ENCODE results near the gene NPAS3. TPM values are rescaled to one million over a fixed set of nuclear protein-coding genes. Genes with fewer than 3 reads are reported as not detected.

Gene NPAS3
- total and polyA plus RNA-seq, 2 of the 13 experiments (the other 11 are each of a cell fraction or from before 2014, with no cell fraction given) = not detected

GRCh38 chr14:33455654-33456345 is 517.1 kb downstream of the NPAS3 start (continued):
- TF ChIP-seq ZNF414 (CRISPR knock-in tag; IDR thresholded peaks at IDR 0.05) (no peak), AHR (CRISPR knock-in tag; IDR thresholded peaks at IDR 0.05) (no peak), ZNF180 (CRISPR knock-in tag; IDR thresholded peaks at IDR 0.05; ENCODE audit: borderline replicate concordance, low read depth) (no peak)

DNA sequence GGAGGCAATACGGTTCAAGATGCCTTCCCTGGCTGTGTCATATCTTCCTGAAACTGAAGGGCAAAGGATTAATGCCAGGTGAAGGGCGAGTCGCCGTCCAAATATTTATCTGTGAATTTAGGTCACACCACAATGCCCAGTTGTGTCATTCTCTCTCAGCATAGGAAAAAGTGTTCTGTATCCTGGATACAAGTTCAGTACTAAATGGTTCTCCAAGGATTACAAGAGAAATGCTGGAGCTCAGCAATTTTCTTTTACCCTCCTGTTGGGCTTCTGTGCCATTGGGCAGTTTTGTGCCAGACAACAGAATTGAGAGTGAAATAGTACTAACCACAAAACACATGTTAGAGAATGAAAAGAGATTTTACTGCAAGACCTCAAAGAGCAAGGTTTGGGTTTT is 518.3 kb downstream of the NPAS3 start:
- H3K36me3 ChIP-seq (replicated peaks in 1 of 2; ENCODE audit: control insufficient read depth in 1 of 2, insufficient read depth in 2 of 2, low read length in 2 of 2) = no peaks in the 10 kb centered on the region
- no peak overlapping the region for H3K27ac ChIP-seq (ENCODE audit: extremely low read length, insufficient read depth, low read length)
- no peaks in the 10 kb centered on the region for H3K9me3 ChIP-seq (ENCODE audit: low read length)
- CTCF ChIA-PET (ENCODE audit: low intra/inter-chr PET ratio, low total read pairs) = no interaction called here
- 6% methylated on average over 4 of the region's 4 CpGs for WGBS (ENCODE audit: low lambda C conversion rate)
- H3K27me3 ChIP-seq (ENCODE audit: control insufficient read depth in 1 of 2, insufficient read depth in 2 of 2, low read length in 2 of 2) = peaks cover 0 to 2% of the 10 kb centered on the region in 2 experiments; a peak in 1 of 5 replicates
- in situ Hi-C loops (cut with HindIII; ENCODE audit: extremely low pct_ligation_motif_present, low pct_unique_long_range_greater_than_20kb) (no loop called here), intact Hi-C loops (cut with micrococcal nuclease; ENCODE audit: unreplicated experiment) (no loop called here)
- H3K4me1 ChIP-seq (ENCODE audit: insufficient read depth, low read length) = no peaks in the 10 kb centered on the region
- H3K4me3 ChIP-seq (replicated peaks in 1 of 3; ENCODE audit: insufficient read depth in 1 of 3, low read depth in 2 of 3, low read length in 3 of 3) = no peak overlapping the region
- POLR2A ChIA-PET = no interaction called here
- FAIRE-seq (no peak), ATAC-seq (no peak), DNase-seq (ENCODE audit: low spot score) (no peak)
- TF ChIP-seq BCL6 (CRISPR knock-in tag; IDR thresholded peaks at IDR 0.05) (no peak), KAT7 (CRISPR knock-in tag; IDR thresholded peaks at IDR 0.05; ENCODE audit: borderline replicate concordance) (no peak), SOX5 (CRISPR knock-in tag; IDR thresholded peaks at IDR 0.05; ENCODE audit: borderline replicate concordance) (no peak), ZNF510 (CRISPR knock-in tag; IDR thresholded peaks at IDR 0.05; ENCODE audit: low read depth) (no peak), MEF2D (CRISPR knock-in tag; IDR thresholded peaks at IDR 0.05) (no peak), HNF4G (IDR thresholded peaks at IDR 0.05; ENCODE audit: borderline replicate concordance, low read depth, low read length) (no peak), HNF4G (CRISPR knock-in tag; IDR thresholded peaks at IDR 0.05; ENCODE audit: borderline replicate concordance, low read depth) (no peak), ZNF44 (CRISPR knock-in tag; IDR thresholded peaks at IDR 0.05) (no peak), TAF15 (IDR thresholded peaks at IDR 0.05; ENCODE audit: low read depth, low read length, poor library complexity, severe bottlenecking) (no peak), ZZZ3 (CRISPR knock-in tag; IDR thresholded peaks at IDR 0.05; ENCODE audit: borderline replicate concordance) (no peak), KLF13 (CRISPR knock-in tag; IDR thresholded peaks at IDR 0.05) (no peak), FIP1L1 (IDR thresholded peaks at IDR 0.05; ENCODE audit: borderline replicate concordance, insufficient read depth, low read depth, low read length) (no peak)
- TF ChIP-seq, protein P1, sequence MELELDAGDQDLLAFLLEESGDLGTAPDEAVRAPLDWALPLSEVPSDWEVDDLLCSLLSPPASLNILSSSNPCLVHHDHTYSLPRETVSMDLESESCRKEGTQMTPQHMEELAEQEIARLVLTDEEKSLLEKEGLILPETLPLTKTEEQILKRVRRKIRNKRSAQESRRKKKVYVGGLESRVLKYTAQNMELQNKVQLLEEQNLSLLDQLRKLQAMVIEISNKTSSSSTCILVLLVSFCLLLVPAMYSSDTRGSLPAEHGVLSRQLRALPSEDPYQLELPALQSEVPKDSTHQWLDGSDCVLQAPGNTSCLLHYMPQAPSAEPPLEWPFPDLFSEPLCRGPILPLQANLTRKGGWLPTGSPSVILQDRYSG (CRISPR knock-in tag; IDR thresholded peaks at IDR 0.05) = no peak
- TF ChIP-seq, protein P2, sequence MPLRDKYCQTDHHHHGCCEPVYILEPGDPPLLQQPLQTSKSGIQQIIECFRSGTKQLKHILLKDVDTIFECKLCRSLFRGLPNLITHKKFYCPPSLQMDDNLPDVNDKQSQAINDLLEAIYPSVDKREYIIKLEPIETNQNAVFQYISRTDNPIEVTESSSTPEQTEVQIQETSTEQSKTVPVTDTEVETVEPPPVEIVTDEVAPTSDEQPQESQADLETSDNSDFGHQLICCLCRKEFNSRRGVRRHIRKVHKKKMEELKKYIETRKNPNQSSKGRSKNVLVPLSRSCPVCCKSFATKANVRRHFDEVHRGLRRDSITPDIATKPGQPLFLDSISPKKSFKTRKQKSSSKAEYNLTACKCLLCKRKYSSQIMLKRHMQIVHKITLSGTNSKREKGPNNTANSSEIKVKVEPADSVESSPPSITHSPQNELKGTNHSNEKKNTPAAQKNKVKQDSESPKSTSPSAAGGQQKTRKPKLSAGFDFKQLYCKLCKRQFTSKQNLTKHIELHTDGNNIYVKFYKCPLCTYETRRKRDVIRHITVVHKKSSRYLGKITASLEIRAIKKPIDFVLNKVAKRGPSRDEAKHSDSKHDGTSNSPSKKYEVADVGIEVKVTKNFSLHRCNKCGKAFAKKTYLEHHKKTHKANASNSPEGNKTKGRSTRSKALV (CRISPR knock-in tag; IDR thresholded peaks at IDR 0.05) = no peak
- TF ChIP-seq, protein P3, sequence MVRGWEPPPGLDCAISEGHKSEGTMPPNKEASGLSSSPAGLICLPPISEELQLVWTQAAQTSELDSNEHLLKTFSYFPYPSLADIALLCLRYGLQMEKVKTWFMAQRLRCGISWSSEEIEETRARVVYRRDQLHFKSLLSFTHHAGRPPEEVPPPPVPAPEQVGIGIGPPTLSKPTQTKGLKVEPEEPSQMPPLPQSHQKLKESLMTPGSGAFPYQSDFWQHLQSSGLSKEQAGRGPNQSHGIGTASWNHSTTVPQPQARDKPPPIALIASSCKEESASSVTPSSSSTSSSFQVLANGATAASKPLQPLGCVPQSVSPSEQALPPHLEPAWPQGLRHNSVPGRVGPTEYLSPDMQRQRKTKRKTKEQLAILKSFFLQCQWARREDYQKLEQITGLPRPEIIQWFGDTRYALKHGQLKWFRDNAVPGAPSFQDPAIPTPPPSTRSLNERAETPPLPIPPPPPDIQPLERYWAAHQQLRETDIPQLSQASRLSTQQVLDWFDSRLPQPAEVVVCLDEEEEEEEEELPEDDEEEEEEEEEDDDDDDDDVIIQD (CRISPR knock-in tag; IDR thresholded peaks at IDR 0.05; ENCODE audit: low read depth) = no peak
- no TSS peak for BruUV-seq (replicated peaks)
- no peaks in the 10 kb centered on the region for H3K79me2 ChIP-seq (ENCODE audit: insufficient read depth, low read length)
- no peak overlapping the region for H2AFZ ChIP-seq (ENCODE audit: low read length)
- H4K20me1 ChIP-seq (ENCODE audit: insufficient read depth, low read length) = no peaks in the 10 kb centered on the region
- no peak overlapping the region for H3K9ac ChIP-seq (ENCODE audit: insufficient read depth, low read depth, low read length)
- no peak overlapping the region for H3K4me2 ChIP-seq (ENCODE audit: low read depth, low read length)

Measured in HepG2 (cell line).